OCI-LY7 (cell line): Measurements from ENCODE around the gene RUVBL1.

Source experiments
- CTCF ChIP-seq: fragments of 200-600 bp; sonication (generic); conservative IDR thresholded peaks from 2 replicates; pipeline ENCODE4 v1.5.1; 2014; ENCODE audit warnings: mild to moderate bottlenecking, antibody characterized with exemption, low read length, moderate library complexity, mixed read lengths
- EZH2phosphoT487 ChIP-seq: fragments of 200-600 bp; sonication (generic); IDR thresholded peaks from 2 replicates; pipeline ENCODE4 v1.6.1; 2018; ENCODE audit warnings: low read depth, borderline replicate concordance, mild to moderate bottlenecking, mixed run types, antibody characterized with exemption, low read length, moderate library complexity, mixed read lengths

GRCh38 chr3:128053614-128054013 is 70.0 kb downstream of the RUVBL1 start:
- TF ChIP-seq CTCF (no peak), EZH2phosphoT487 (no peak)
